ENCODE measurements around the gene BMP8B. TPM values are rescaled to one million over a fixed set of nuclear protein-coding genes. Genes with fewer than 3 reads are reported as not detected.
"Not testable (repeated sequence)": the region's sequence is repeated elsewhere in the genome, so short reads cannot be mapped to it uniquely, and the experiment has no call there.

BMP8B gene
- total RNA-seq, 4 donors from 2014 or later: 0.46 to 1.3 TPM; not detected in 2

GRCh38 chr1:39827201-39827600 lies 38.5 kb upstream of the BMP8B start:
- intact Hi-C loops (cut with DNase I; ENCODE audit: low total_unique reads): no loop called here
- Histone ChIP-seq H3K9me3 (no peaks in the 10 kb centered on the region), H3K36me3 (no peaks in the 10 kb centered on the region), H3K4me1 (no peaks in the 10 kb centered on the region), H3K4me3 (no peak overlapping the region), H3K27ac (no peak overlapping the region), H3K27me3 (no peaks in the 10 kb centered on the region)
- DNase-seq: no peak
- TF ChIP-seq, protein P1, sequence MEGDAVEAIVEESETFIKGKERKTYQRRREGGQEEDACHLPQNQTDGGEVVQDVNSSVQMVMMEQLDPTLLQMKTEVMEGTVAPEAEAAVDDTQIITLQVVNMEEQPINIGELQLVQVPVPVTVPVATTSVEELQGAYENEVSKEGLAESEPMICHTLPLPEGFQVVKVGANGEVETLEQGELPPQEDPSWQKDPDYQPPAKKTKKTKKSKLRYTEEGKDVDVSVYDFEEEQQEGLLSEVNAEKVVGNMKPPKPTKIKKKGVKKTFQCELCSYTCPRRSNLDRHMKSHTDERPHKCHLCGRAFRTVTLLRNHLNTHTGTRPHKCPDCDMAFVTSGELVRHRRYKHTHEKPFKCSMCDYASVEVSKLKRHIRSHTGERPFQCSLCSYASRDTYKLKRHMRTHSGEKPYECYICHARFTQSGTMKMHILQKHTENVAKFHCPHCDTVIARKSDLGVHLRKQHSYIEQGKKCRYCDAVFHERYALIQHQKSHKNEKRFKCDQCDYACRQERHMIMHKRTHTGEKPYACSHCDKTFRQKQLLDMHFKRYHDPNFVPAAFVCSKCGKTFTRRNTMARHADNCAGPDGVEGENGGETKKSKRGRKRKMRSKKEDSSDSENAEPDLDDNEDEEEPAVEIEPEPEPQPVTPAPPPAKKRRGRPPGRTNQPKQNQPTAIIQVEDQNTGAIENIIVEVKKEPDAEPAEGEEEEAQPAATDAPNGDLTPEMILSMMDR (IDR thresholded peaks at IDR 0.05): no peak
- TF ChIP-seq POLR2A (IDR thresholded peaks at IDR 0.05): no peak

- Histone ChIP-seq H3K9me3 (no peaks in the 10 kb centered on the region), H3K4me1 (no peaks in the 10 kb centered on the region), H3K27me3 (no peaks in the 10 kb centered on the region), H3K4me3 (no peak overlapping the region), H3K36me3 (no peaks in the 10 kb centered on the region), H3K27ac (no peak overlapping the region)
- TF ChIP-seq POLR2A (IDR thresholded peaks at IDR 0.05): no peak
- TF ChIP-seq, protein P1 (IDR thresholded peaks at IDR 0.05): no peak
- no peak for DNase-seq
- intact Hi-C loops (cut with DNase I; ENCODE audit: low total_unique reads): no loop called here
These were observed 37.9 kb upstream of the BMP8B start for GRCh38 chr1:39826583-39826982.

GRCh38 chr1:39825432-39825941 lies 36.8 kb upstream of the BMP8B start:
- Histone ChIP-seq H3K27me3 (no peaks in the 10 kb centered on the region), H3K36me3 (no peaks in the 10 kb centered on the region), H3K27ac (no peak overlapping the region), H3K9me3 (no peaks in the 10 kb centered on the region), H3K4me3 (no peak overlapping the region), H3K4me1 (no peaks in the 10 kb centered on the region)
- TF ChIP-seq, protein P1 (IDR thresholded peaks at IDR 0.05): no peak
- DNase-seq: no peak
- intact Hi-C loops (cut with DNase I; ENCODE audit: low total_unique reads): no loop called here

- H3K9me3 ChIP-seq; DNase-seq; H3K27ac ChIP-seq; intact Hi-C loops (cut with DNase I; ENCODE audit: low total_unique reads); H3K4me1 ChIP-seq; H3K4me3 ChIP-seq; H3K36me3 ChIP-seq; H3K27me3 ChIP-seq: not testable (repeated sequence)
These were observed 34.8 kb upstream of the BMP8B start for GRCh38 chr1:39823450-39823849.

DNA sequence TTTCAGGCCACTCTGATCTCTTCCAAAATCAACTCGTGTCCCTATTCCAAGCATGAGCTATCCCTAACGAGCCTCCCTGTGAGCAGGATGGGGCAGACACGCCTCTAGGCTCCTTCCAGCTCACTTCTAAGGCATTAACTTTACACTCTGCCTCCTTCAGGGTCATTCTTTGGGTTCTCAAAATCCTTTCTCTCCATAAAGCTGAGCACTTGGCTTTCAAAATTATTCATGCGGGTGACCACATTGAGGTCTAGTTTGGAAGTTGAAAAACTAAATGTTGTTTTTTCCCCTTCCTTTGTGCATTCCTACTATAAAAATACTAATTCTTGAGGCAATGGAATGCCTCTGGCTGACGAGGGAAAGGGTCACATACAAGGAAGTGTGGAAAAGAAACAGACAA lies 33.5 kb upstream of the BMP8B start:
- H3K4me3 ChIP-seq: no peak overlapping the region
- no peak for TF ChIP-seq POLR2A (IDR thresholded peaks at IDR 0.05)
- TF ChIP-seq, protein P1 (IDR thresholded peaks at IDR 0.05): no peak
- H3K36me3 ChIP-seq: no peaks in the 10 kb centered on the region
- H3K27ac ChIP-seq: no peak overlapping the region
- DNase-seq: no peak
- H3K27me3 ChIP-seq: no peaks in the 10 kb centered on the region
- H3K9me3 ChIP-seq: no peaks in the 10 kb centered on the region
- intact Hi-C loops (cut with DNase I; ENCODE audit: low total_unique reads): no loop called here
- no peaks in the 10 kb centered on the region for H3K4me1 ChIP-seq
